ENCODE measurements around the gene TMEM119. TPM values are rescaled to one million over a fixed set of nuclear protein-coding genes. Genes with fewer than 3 reads are reported as not detected.

Gene TMEM119
- total RNA-seq, 1 donor from 2014 or later: 251 TPM

GRCh38 chr12:108603743-108604142 is 5.9 kb upstream of the TMEM119 start:
- Histone ChIP-seq H3K36me3 (no peaks in the 10 kb centered on the region), H3K9me3 (no peaks in the 10 kb centered on the region), H3K27ac (no peak overlapping the region), H3K4me3 (no peak overlapping the region), H3K27me3 (no peaks in the 10 kb centered on the region), H3K4me1 (no peaks in the 10 kb centered on the region)
- TF ChIP-seq CTCF (IDR thresholded peaks at IDR 0.05): no peak
- no peak for DNase-seq (ENCODE audit: low spot score in 2 of 2)
- intact Hi-C loops (cut with DNase I): no loop called here

GRCh38 chr12:108602976-108603704 is 5.3 kb upstream of the TMEM119 start:
- Histone ChIP-seq H3K27me3 (no peaks in the 10 kb centered on the region), H3K36me3 (no peaks in the 10 kb centered on the region), H3K4me1 (no peaks in the 10 kb centered on the region), H3K9me3 (no peaks in the 10 kb centered on the region), H3K4me3 (no peak overlapping the region), H3K27ac (no peak overlapping the region)
- DNase-seq (ENCODE audit: low spot score in 2 of 2): no peak
- no peak for TF ChIP-seq CTCF (IDR thresholded peaks at IDR 0.05)
- intact Hi-C loops (cut with DNase I): no loop called here

- intact Hi-C loops (cut with DNase I): no loop called here
- no peak overlapping the region for H3K27ac ChIP-seq
- no peaks in the 10 kb centered on the region for H3K36me3 ChIP-seq
- no peak for TF ChIP-seq CTCF (IDR thresholded peaks at IDR 0.05)
- no peaks in the 10 kb centered on the region for H3K4me1 ChIP-seq
- H3K9me3 ChIP-seq: no peaks in the 10 kb centered on the region
- H3K4me3 ChIP-seq: no peak overlapping the region
- no peaks in the 10 kb centered on the region for H3K27me3 ChIP-seq
- DNase-seq (ENCODE audit: low spot score in 2 of 2): no peak
Observed at GRCh38 chr12:108602209-108602705, 4.4 kb upstream of the TMEM119 start.

GRCh38 chr12:108600702-108601007 is 2.8 kb upstream of the TMEM119 start:
- no peak overlapping the region for H3K27ac ChIP-seq
- TF ChIP-seq CTCF (IDR thresholded peaks at IDR 0.05): no peak
- H3K36me3 ChIP-seq: no peaks in the 10 kb centered on the region
- H3K9me3 ChIP-seq: no peaks in the 10 kb centered on the region
- H3K4me3 ChIP-seq: no peak overlapping the region
- intact Hi-C loops (cut with DNase I): no loop called here
- DNase-seq (ENCODE audit: low spot score in 2 of 2): no peak
- H3K4me1 ChIP-seq: no peaks in the 10 kb centered on the region
- no peaks in the 10 kb centered on the region for H3K27me3 ChIP-seq

- no peak for TF ChIP-seq CTCF (IDR thresholded peaks at IDR 0.05)
- H3K36me3 ChIP-seq: no peaks in the 10 kb centered on the region
- intact Hi-C loops (cut with DNase I): no loop called here
- H3K4me3 ChIP-seq: no peak overlapping the region
- DNase-seq (ENCODE audit: low spot score in 2 of 2): no peak
- no peaks in the 10 kb centered on the region for H3K9me3 ChIP-seq
- no peaks in the 10 kb centered on the region for H3K4me1 ChIP-seq
- no peak overlapping the region for H3K27ac ChIP-seq
- no peaks in the 10 kb centered on the region for H3K27me3 ChIP-seq
Observed at GRCh38 chr12:108599948-108600701, 2.2 kb upstream of the TMEM119 start.

Measured in ascending aorta (tissue), 2 donors.